Measurements from ENCODE around the gene REG4. TPM values are rescaled to one million over a fixed set of nuclear protein-coding genes. Genes with fewer than 3 reads are reported as not detected.

The REG4 gene
- total and polyA plus RNA-seq, 11 donors, result 0.07 TPM; not detected in 10

- intact Hi-C loops (cut with DNase I), result loop anchor here in 4 of 10 donors (2.0 to 10.0 kb wide), 4 partner anchors 60 to 130 kb away; no protein-coding TSS in a partner anchor
- TF ChIP-seq POLR2A (IDR thresholded peaks at IDR 0.05), result no peak
- TF ChIP-seq CTCF (IDR thresholded peaks at IDR 0.05), result no peak
- peaks cover 0 to 25% (median 11%) of the 10 kb centered on the region in 12 donors for H3K4me1 ChIP-seq
- DNase-seq (no peak), ATAC-seq (no peak)
- WGBS, 4 donors, result 49 to 96% (median 93%) methylated on average over 1 of the region's 1 CpG
- H3K9me3 ChIP-seq, result no peaks in the 10 kb centered on the region
- no peaks in the 10 kb centered on the region for H3K36me3 ChIP-seq
- H3K4me3 ChIP-seq, result no peak overlapping the region
- H3K27ac ChIP-seq, result no peak overlapping the region
- no peaks in the 10 kb centered on the region for H3K27me3 ChIP-seq
Measured at GRCh38 chr1:119744598-119744942, 66.7 kb downstream of the REG4 start.

Other genes with a start within 250 kb of the REG4 start
- gene ZNF697, start 163.2 kb downstream of the REG4 start, total RNA-seq, result 10 to 100 TPM in 6 of 9 donors, 1 to 10 TPM in 3; 7.8 to 14.0 (median 10.9) TPM
- gene ZNF697, start 163.2 kb downstream of the REG4 start, polyA plus RNA-seq, result 1 to 10 TPM; 2.8 to 6.9 TPM
- 10 to 100 TPM in 2 of 9 donors, 1 to 10 TPM in 7; 2.8 to 39.6 (median 5.2) TPM for gene PHGDH, start 99.5 kb downstream of the REG4 start, total RNA-seq
- 10 to 100 TPM in 1 of 2 donors, 1 to 10 TPM in 1; 3.0 to 16.5 TPM for gene PHGDH, start 99.5 kb downstream of the REG4 start, polyA plus RNA-seq
- 100 to 1,000 TPM in 2 of 9 donors, 10 to 100 TPM in 3, 1 to 10 TPM in 3, under 1 TPM in 1; 0.42 to 504 (median 15.5) TPM for gene HMGCS2, start 42.6 kb downstream of the REG4 start, total RNA-seq
- 10 to 100 TPM in 1 of 2 donors, under 1 TPM in 1; 0.97 to 46.9 TPM for gene HMGCS2, start 42.6 kb downstream of the REG4 start, polyA plus RNA-seq
- not detected for gene ADAM30, start 85.1 kb upstream of the REG4 start, total RNA-seq
- not detected for gene ADAM30, start 85.1 kb upstream of the REG4 start, polyA plus RNA-seq

All from heart left ventricle (tissue), 16 donors.